HG02588 (cell line): ENCODE data around the gene COPE.
A peak's percentile ranks its signal among the peaks of the same experiment; 100 is the strongest.
"Not testable (repeated sequence)": the region's sequence is repeated elsewhere in the genome, so short reads cannot be mapped to it uniquely, and the experiment has no call there.

Source experiments
- ATAC-seq: cut with Tn5 transposase; IDR thresholded peaks from one replicate; pipeline ENCODE4 v1.9.1; 2021; ENCODE audit warnings: mild to moderate bottlenecking, moderate library complexity; ENCODE audit not compliant: unreplicated experiment

COPE gene

GRCh38 chr19:18919086-18919899 lies at the start of gene COPE, which contains the start of gene DDX49:
COPE (minus strand) TSS chr19:18919387; CDS start chr19:18919348, 39 bp downstream.
DDX49 (plus strand) TSS chr19:18919715; CDS start chr19:18919742, 27 bp downstream.
- peak; percentile 88 for ATAC-seq

GRCh38 chr19:18967358-18968146 lies 48.4 kb upstream of the COPE start:
- no peak for ATAC-seq

GRCh38 chr19:18966307-18966706 lies 47.1 kb upstream of the COPE start:
- ATAC-seq = no peak

GRCh38 chr19:18964121-18964520 lies 44.9 kb upstream of the COPE start:
- ATAC-seq = no peak

- no peak for ATAC-seq
Observed at GRCh38 chr19:18961767-18962620, 42.8 kb upstream of the COPE start.

GRCh38 chr19:18960370-18960769 lies 41.2 kb upstream of the COPE start:
- ATAC-seq = no peak

- ATAC-seq = no peak
Observed at GRCh38 chr19:18955042-18955441, 35.9 kb upstream of the COPE start.

GRCh38 chr19:18954094-18954493 lies 34.9 kb upstream of the COPE start:
- ATAC-seq = no peak

- not testable (repeated sequence) for ATAC-seq
Observed at GRCh38 chr19:18952364-18953003, 33.3 kb upstream of the COPE start.

- ATAC-seq = no peak
Observed at GRCh38 chr19:18951721-18952281, 32.6 kb upstream of the COPE start.

- no peak for ATAC-seq
Observed at GRCh38 chr19:18949858-18950257, 30.7 kb upstream of the COPE start.

GRCh38 chr19:18948976-18949356 lies 29.8 kb upstream of the COPE start:
- no peak for ATAC-seq

GRCh38 chr19:18948075-18948975 lies 29.1 kb upstream of the COPE start:
- ATAC-seq = no peak

- ATAC-seq = no peak
Observed at GRCh38 chr19:18946918-18947317, 27.7 kb upstream of the COPE start.

- ATAC-seq = no peak
Observed at GRCh38 chr19:18946335-18946734, 27.1 kb upstream of the COPE start.

GRCh38 chr19:18945297-18945696 lies 26.1 kb upstream of the COPE start:
- no peak for ATAC-seq

- no peak for ATAC-seq
Observed at GRCh38 chr19:18943465-18943864, 24.3 kb upstream of the COPE start.

- no peak for ATAC-seq
Observed at GRCh38 chr19:18942692-18943091, 23.5 kb upstream of the COPE start.

GRCh38 chr19:18941628-18942354 lies 22.6 kb upstream of the COPE start:
- no peak for ATAC-seq
